ENCODE measurements around the gene PRR14. TPM values are rescaled to one million over a fixed set of nuclear protein-coding genes. Genes with fewer than 3 reads are reported as not detected.

PRR14 gene
- total and polyA plus RNA-seq, 4 donors, result 7.5 to 13.5 (median 8.9) TPM

GRCh38 chr16:30619638-30620037 is 31.1 kb upstream of the PRR14 start:
- Histone ChIP-seq H3K4me3 (ENCODE audit: low read depth in 1 of 3, low read length in 3 of 3) (no peak overlapping the region), H3K9me3 (ENCODE audit: control insufficient read depth in 4 of 4, low read length in 3 of 4) (no peaks in the 10 kb centered on the region), H3K9ac (ENCODE audit: low read depth in 1 of 2, low read length in 2 of 2) (no peak overlapping the region), H3K4me1 (ENCODE audit: control insufficient read depth in 4 of 4, insufficient read depth in 4 of 4, low read length in 3 of 4) (peaks cover 2 to 25% (median 20%) of the 10 kb centered on the region in 4 donors), H3K27ac (ENCODE audit: low read depth in 1 of 2, low read length in 2 of 2) (peak overlapping the region in 1 of 2 donors; percentile 68), H3K27me3 (ENCODE audit: control insufficient read depth in 4 of 4, insufficient read depth in 4 of 4, low read length in 3 of 4) (no peaks in the 10 kb centered on the region), H3K36me3 (ENCODE audit: control insufficient read depth in 4 of 4, insufficient read depth in 3 of 4, low read depth in 1 of 4, low read length in 3 of 4) (no peaks in the 10 kb centered on the region)
- WGBS, result 73% methylated on average over 5 of the region's 5 CpGs
- no peak for DNase-seq (ENCODE audit: low spot score)
- TF ChIP-seq, protein P1, sequence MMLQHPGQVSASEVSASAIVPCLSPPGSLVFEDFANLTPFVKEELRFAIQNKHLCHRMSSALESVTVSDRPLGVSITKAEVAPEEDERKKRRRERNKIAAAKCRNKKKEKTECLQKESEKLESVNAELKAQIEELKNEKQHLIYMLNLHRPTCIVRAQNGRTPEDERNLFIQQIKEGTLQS (IDR thresholded peaks at IDR 0.05), result no peak
- TF ChIP-seq NR2F2 (IDR thresholded peaks at IDR 0.05) (no peak), EGR1 (IDR thresholded peaks at IDR 0.05; ENCODE audit: low read depth in 2 of 2) (peak in 1 of 2 donors; percentile 20), FOXA1 (IDR thresholded peaks at IDR 0.05) (no peak), TAF1 (conservative IDR thresholded peaks at IDR 0.05) (no peak), RAD21 (IDR thresholded peaks at IDR 0.05) (no peak)

GRCh38 chr16:30620169-30620568 is 30.6 kb upstream of the PRR14 start:
- WGBS, result 83% methylated on average over 3 of the region's 3 CpGs
- no peak overlapping the region for H3K27ac ChIP-seq (ENCODE audit: low read depth in 1 of 2, low read length in 2 of 2)

GRCh38 chr16:30621765-30622164 is 29.0 kb upstream of the PRR14 start:
- no peak for DNase-seq (ENCODE audit: low spot score)
- no peak overlapping the region for H3K4me3 ChIP-seq (ENCODE audit: low read depth in 1 of 3, low read length in 3 of 3)
- WGBS, result 92% methylated on average over 5 of the region's 5 CpGs
- no peaks in the 10 kb centered on the region for H3K36me3 ChIP-seq (ENCODE audit: control insufficient read depth in 4 of 4, insufficient read depth in 3 of 4, low read depth in 1 of 4, low read length in 3 of 4)
- H3K4me1 ChIP-seq (ENCODE audit: control insufficient read depth in 4 of 4, insufficient read depth in 4 of 4, low read length in 3 of 4), result peaks cover 2 to 25% (median 20%) of the 10 kb centered on the region in 4 donors
- no peak overlapping the region for H3K9ac ChIP-seq (ENCODE audit: low read depth in 1 of 2, low read length in 2 of 2)
- no peaks in the 10 kb centered on the region for H3K9me3 ChIP-seq (ENCODE audit: control insufficient read depth in 4 of 4, low read length in 3 of 4)
- H3K27ac ChIP-seq (ENCODE audit: low read depth in 1 of 2, low read length in 2 of 2), result no peak overlapping the region
- no peaks in the 10 kb centered on the region for H3K27me3 ChIP-seq (ENCODE audit: control insufficient read depth in 4 of 4, insufficient read depth in 4 of 4, low read length in 3 of 4)
- no peak for TF ChIP-seq FOXA1 (IDR thresholded peaks at IDR 0.05)
- no peak for TF ChIP-seq NR2F2 (IDR thresholded peaks at IDR 0.05)
- no peak for TF ChIP-seq RXRA (IDR thresholded peaks at IDR 0.05)

More at GRCh38 chr16:30620169-30620568, 30.6 kb upstream of the PRR14 start:
- Histone ChIP-seq H3K27me3 (ENCODE audit: control insufficient read depth in 4 of 4, insufficient read depth in 4 of 4, low read length in 3 of 4) (no peaks in the 10 kb centered on the region), H3K9me3 (ENCODE audit: control insufficient read depth in 4 of 4, low read length in 3 of 4) (no peaks in the 10 kb centered on the region), H3K9ac (ENCODE audit: low read depth in 1 of 2, low read length in 2 of 2) (no peak overlapping the region), H3K4me3 (ENCODE audit: low read depth in 1 of 3, low read length in 3 of 3) (no peak overlapping the region), H3K36me3 (ENCODE audit: control insufficient read depth in 4 of 4, insufficient read depth in 3 of 4, low read depth in 1 of 4, low read length in 3 of 4) (no peaks in the 10 kb centered on the region), H3K4me1 (ENCODE audit: control insufficient read depth in 4 of 4, insufficient read depth in 4 of 4, low read length in 3 of 4) (peaks cover 2 to 25% (median 20%) of the 10 kb centered on the region in 4 donors)
- no peak for DNase-seq (ENCODE audit: low spot score)
- TF ChIP-seq RXRA (IDR thresholded peaks at IDR 0.05), result no peak
- TF ChIP-seq FOXA2 (IDR thresholded peaks at IDR 0.05), result no peak
- TF ChIP-seq HNF4G (IDR thresholded peaks at IDR 0.05), result no peak
- TF ChIP-seq, protein P1 (IDR thresholded peaks at IDR 0.05), result no peak

DNA sequence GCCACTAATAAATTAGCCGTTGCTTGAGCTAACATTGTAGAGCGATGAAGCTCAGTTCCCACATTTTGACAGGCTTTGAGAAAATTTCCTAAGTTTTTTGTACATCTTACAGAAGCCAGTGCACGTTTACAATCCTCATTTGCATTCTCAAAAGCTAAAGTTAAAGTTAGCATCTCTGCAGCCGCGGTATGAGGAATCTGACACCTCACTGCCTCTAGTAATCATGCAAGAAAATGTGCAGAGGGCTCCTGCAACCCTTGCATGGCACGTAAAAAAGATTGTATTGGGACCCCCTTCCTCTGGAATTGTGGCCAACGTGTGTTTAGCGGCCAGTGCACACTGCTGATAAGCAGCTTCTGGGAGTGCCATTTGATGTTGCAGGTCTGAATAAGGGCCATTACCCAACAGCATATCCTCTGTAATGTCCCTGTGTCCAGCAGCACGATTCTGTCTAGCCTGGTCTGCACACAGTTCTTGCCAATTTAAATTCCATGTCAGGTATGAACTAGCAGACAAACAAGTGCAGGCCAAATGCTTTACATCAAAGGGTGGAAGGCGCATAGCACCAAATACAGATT is 28.2 kb upstream of the PRR14 start:
- Histone ChIP-seq H3K36me3 (ENCODE audit: control insufficient read depth in 4 of 4, insufficient read depth in 3 of 4, low read depth in 1 of 4, low read length in 3 of 4) (no peaks in the 10 kb centered on the region), H3K4me3 (ENCODE audit: low read depth in 1 of 3, low read length in 3 of 3) (no peak overlapping the region), H3K4me1 (ENCODE audit: control insufficient read depth in 4 of 4, insufficient read depth in 4 of 4, low read length in 3 of 4) (peaks cover 2 to 25% (median 20%) of the 10 kb centered on the region in 4 donors), H3K9ac (ENCODE audit: low read depth in 1 of 2, low read length in 2 of 2) (no peak overlapping the region), H3K9me3 (ENCODE audit: control insufficient read depth in 4 of 4, low read length in 3 of 4) (no peaks in the 10 kb centered on the region), H3K27ac (ENCODE audit: low read depth in 1 of 2, low read length in 2 of 2) (no peak overlapping the region), H3K27me3 (ENCODE audit: control insufficient read depth in 4 of 4, insufficient read depth in 4 of 4, low read length in 3 of 4) (no peaks in the 10 kb centered on the region)
- DNase-seq (ENCODE audit: low spot score), result no peak
- WGBS, result 51% methylated on average over 10 of the region's 10 CpGs
- TF ChIP-seq NR2F2 (IDR thresholded peaks at IDR 0.05) (no peak), FOXA1 (IDR thresholded peaks at IDR 0.05) (no peak), JUND (IDR thresholded peaks at IDR 0.05) (no peak), TAF1 (conservative IDR thresholded peaks at IDR 0.05) (no peak), RXRA (IDR thresholded peaks at IDR 0.05) (no peak), SP1 (IDR thresholded peaks at IDR 0.05) (no peak), HNF4G (IDR thresholded peaks at IDR 0.05) (no peak), RAD21 (IDR thresholded peaks at IDR 0.05) (no peak), EGR1 (IDR thresholded peaks at IDR 0.05; ENCODE audit: low read depth in 2 of 2) (no peak), YY1 (IDR thresholded peaks at IDR 0.05) (no peak), REST (IDR thresholded peaks at IDR 0.05) (no peak), HNF4A (conservative IDR thresholded peaks at IDR 0.05) (no peak)
- TF ChIP-seq, protein P2, sequence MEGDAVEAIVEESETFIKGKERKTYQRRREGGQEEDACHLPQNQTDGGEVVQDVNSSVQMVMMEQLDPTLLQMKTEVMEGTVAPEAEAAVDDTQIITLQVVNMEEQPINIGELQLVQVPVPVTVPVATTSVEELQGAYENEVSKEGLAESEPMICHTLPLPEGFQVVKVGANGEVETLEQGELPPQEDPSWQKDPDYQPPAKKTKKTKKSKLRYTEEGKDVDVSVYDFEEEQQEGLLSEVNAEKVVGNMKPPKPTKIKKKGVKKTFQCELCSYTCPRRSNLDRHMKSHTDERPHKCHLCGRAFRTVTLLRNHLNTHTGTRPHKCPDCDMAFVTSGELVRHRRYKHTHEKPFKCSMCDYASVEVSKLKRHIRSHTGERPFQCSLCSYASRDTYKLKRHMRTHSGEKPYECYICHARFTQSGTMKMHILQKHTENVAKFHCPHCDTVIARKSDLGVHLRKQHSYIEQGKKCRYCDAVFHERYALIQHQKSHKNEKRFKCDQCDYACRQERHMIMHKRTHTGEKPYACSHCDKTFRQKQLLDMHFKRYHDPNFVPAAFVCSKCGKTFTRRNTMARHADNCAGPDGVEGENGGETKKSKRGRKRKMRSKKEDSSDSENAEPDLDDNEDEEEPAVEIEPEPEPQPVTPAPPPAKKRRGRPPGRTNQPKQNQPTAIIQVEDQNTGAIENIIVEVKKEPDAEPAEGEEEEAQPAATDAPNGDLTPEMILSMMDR (IDR thresholded peaks at IDR 0.05; ENCODE audit: low read depth, low read length, missing input control), result no peak
